ENCODE results near the gene F13A1. TPM values are rescaled to one million over a fixed set of nuclear protein-coding genes. Genes with fewer than 3 reads are reported as not detected.

F13A1 gene
- total and polyA plus RNA-seq, 2 donors, result 22.5 to 24.3 TPM

GRCh38 chr6:6239598-6240581, 80.6 kb downstream of the F13A1 start:
- Histone ChIP-seq H3K27ac (ENCODE audit: low read depth in 1 of 2, low read length in 1 of 2) (no peak overlapping the region), H3K9me3 (ENCODE audit: control insufficient read depth in 2 of 2, insufficient read depth in 1 of 2, low read length in 1 of 2) (no peaks in the 10 kb centered on the region), H3K4me1 (ENCODE audit: control insufficient read depth in 2 of 2, insufficient read depth in 2 of 2, low read length in 2 of 2) (no peaks in the 10 kb centered on the region), H3K36me3 (ENCODE audit: control insufficient read depth in 2 of 2, insufficient read depth in 2 of 2, low read length in 1 of 2) (no peaks in the 10 kb centered on the region), H3K27me3 (ENCODE audit: control insufficient read depth in 2 of 2, insufficient read depth in 1 of 2, low read length in 1 of 2) (no peaks in the 10 kb centered on the region), H3K4me3 (ENCODE audit: low read length in 2 of 2) (no peak overlapping the region)
- 69% methylated on average over 5 of the region's 5 CpGs for WGBS
- no peak for DNase-seq (ENCODE audit: low read depth in 6 of 9, low spot score in 9 of 9)

GRCh38 chr6:6236730-6237469, 83.6 kb downstream of the F13A1 start:
- no peaks in the 10 kb centered on the region for H3K36me3 ChIP-seq (ENCODE audit: control insufficient read depth in 2 of 2, insufficient read depth in 2 of 2, low read length in 1 of 2)
- H3K9me3 ChIP-seq (ENCODE audit: control insufficient read depth in 2 of 2, insufficient read depth in 1 of 2, low read length in 1 of 2), result no peaks in the 10 kb centered on the region
- no peak for DNase-seq (ENCODE audit: low read depth in 6 of 9, low spot score in 9 of 9)
- H3K4me1 ChIP-seq (ENCODE audit: control insufficient read depth in 2 of 2, insufficient read depth in 2 of 2, low read length in 2 of 2), result no peaks in the 10 kb centered on the region
- H3K27ac ChIP-seq (ENCODE audit: low read depth in 1 of 2, low read length in 1 of 2), result no peak overlapping the region
- no peaks in the 10 kb centered on the region for H3K27me3 ChIP-seq (ENCODE audit: control insufficient read depth in 2 of 2, insufficient read depth in 1 of 2, low read length in 1 of 2)
- WGBS, result 56% methylated on average over 6 of the region's 6 CpGs
- no peak overlapping the region for H3K4me3 ChIP-seq (ENCODE audit: low read length in 2 of 2)

DNA sequence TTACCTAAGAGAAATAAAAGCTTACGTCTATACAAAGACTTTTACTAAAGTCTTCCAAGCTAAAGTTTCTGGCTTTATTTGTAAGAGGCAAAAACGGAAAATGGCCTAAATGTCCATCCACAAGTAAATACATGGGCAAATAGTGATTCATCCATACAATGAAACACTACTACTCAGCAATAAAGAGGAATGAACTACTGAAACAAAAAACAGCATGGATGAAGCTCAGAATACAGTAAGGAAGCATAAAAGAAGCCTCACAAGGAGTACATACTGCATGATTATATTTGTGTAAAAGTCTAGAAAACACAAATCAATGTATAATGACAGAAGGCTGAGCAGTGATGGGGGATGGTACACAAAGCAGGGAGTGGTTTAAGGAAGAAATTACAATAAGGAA, 84.7 kb downstream of the F13A1 start:
- H3K27ac ChIP-seq (ENCODE audit: low read depth in 1 of 2, low read length in 1 of 2), result no peak overlapping the region
- WGBS, result 94% methylated on average over 2 of the region's 2 CpGs
- H3K27me3 ChIP-seq (ENCODE audit: control insufficient read depth in 2 of 2, insufficient read depth in 1 of 2, low read length in 1 of 2), result no peaks in the 10 kb centered on the region
- no peak for DNase-seq (ENCODE audit: low read depth in 6 of 9, low spot score in 9 of 9)
- no peak overlapping the region for H3K4me3 ChIP-seq (ENCODE audit: low read length in 2 of 2)
- H3K36me3 ChIP-seq (ENCODE audit: control insufficient read depth in 2 of 2, insufficient read depth in 2 of 2, low read length in 1 of 2), result no peaks in the 10 kb centered on the region
- no peaks in the 10 kb centered on the region for H3K9me3 ChIP-seq (ENCODE audit: control insufficient read depth in 2 of 2, insufficient read depth in 1 of 2, low read length in 1 of 2)
- no peaks in the 10 kb centered on the region for H3K4me1 ChIP-seq (ENCODE audit: control insufficient read depth in 2 of 2, insufficient read depth in 2 of 2, low read length in 2 of 2)

DNA sequence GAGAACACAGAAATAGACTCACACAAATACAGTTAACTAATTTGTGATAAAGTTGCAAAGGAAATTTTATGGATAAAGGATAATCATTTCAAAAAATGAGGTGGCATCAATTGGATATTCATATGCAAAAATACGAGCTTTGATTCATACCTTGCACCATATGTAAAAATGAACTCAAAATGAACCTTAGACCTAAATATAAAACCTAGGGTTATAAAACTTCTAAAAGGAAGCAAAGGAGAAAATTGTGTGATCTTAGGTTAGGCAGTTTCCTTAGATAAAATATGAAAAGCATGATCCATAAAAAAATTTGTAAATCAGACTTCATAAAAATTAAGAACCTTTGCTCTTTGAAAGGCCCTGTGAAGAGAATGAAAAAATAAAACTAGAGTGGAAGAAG, 85.5 kb downstream of the F13A1 start:
- H3K4me3 ChIP-seq (ENCODE audit: low read length in 2 of 2), result no peak overlapping the region
- 95% methylated on average over 1 of the region's 1 CpG for WGBS
- no peaks in the 10 kb centered on the region for H3K4me1 ChIP-seq (ENCODE audit: control insufficient read depth in 2 of 2, insufficient read depth in 2 of 2, low read length in 2 of 2)
- H3K27ac ChIP-seq (ENCODE audit: low read depth in 1 of 2, low read length in 1 of 2), result no peak overlapping the region
- H3K9me3 ChIP-seq (ENCODE audit: control insufficient read depth in 2 of 2, insufficient read depth in 1 of 2, low read length in 1 of 2), result no peaks in the 10 kb centered on the region
- no peak for DNase-seq (ENCODE audit: low read depth in 6 of 9, low spot score in 9 of 9)
- no peaks in the 10 kb centered on the region for H3K27me3 ChIP-seq (ENCODE audit: control insufficient read depth in 2 of 2, insufficient read depth in 1 of 2, low read length in 1 of 2)
- H3K36me3 ChIP-seq (ENCODE audit: control insufficient read depth in 2 of 2, insufficient read depth in 2 of 2, low read length in 1 of 2), result no peaks in the 10 kb centered on the region

DNA sequence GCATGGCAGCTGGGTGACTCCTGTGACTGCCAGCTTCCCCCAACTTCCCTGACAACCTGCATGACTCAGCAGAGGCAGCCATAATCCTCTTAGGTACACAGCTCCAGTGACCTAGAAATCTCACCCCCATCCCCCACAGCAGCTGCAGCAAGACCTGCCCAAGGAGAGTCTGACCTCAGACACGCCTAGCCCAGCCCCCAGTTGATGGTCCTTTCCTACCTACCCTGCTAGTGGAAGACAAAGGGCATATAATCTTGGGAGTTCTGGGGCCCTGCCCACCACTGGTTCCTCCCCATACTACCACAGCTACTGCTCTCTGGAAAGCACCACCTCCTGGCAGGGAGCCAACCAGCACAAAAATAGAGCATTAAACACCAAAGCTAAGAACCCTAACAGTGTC, 90.2 kb downstream of the F13A1 start:
- Histone ChIP-seq H3K9me3 (ENCODE audit: control insufficient read depth in 2 of 2, insufficient read depth in 1 of 2, low read length in 1 of 2) (no peaks in the 10 kb centered on the region), H3K27me3 (ENCODE audit: control insufficient read depth in 2 of 2, insufficient read depth in 1 of 2, low read length in 1 of 2) (no peaks in the 10 kb centered on the region), H3K4me1 (ENCODE audit: control insufficient read depth in 2 of 2, insufficient read depth in 2 of 2, low read length in 2 of 2) (no peaks in the 10 kb centered on the region), H3K27ac (ENCODE audit: low read depth in 1 of 2, low read length in 1 of 2) (no peak overlapping the region), H3K4me3 (ENCODE audit: low read length in 2 of 2) (no peak overlapping the region), H3K36me3 (ENCODE audit: control insufficient read depth in 2 of 2, insufficient read depth in 2 of 2, low read length in 1 of 2) (no peaks in the 10 kb centered on the region)
- peak in 1 of 9 donors; percentile 15 for DNase-seq (ENCODE audit: low read depth in 6 of 9, low spot score in 9 of 9)
- 72% methylated on average over 1 of the region's 1 CpG for WGBS

- H3K9me3 ChIP-seq (ENCODE audit: control insufficient read depth in 2 of 2, insufficient read depth in 1 of 2, low read length in 1 of 2), result no peaks in the 10 kb centered on the region
- H3K27me3 ChIP-seq (ENCODE audit: control insufficient read depth in 2 of 2, insufficient read depth in 1 of 2, low read length in 1 of 2), result no peaks in the 10 kb centered on the region
- WGBS, result 94% methylated on average over 1 of the region's 1 CpG
- no peak for DNase-seq (ENCODE audit: low read depth in 6 of 9, low spot score in 9 of 9)
- no peak overlapping the region for H3K27ac ChIP-seq (ENCODE audit: low read depth in 1 of 2, low read length in 1 of 2)
- no peaks in the 10 kb centered on the region for H3K4me1 ChIP-seq (ENCODE audit: control insufficient read depth in 2 of 2, insufficient read depth in 2 of 2, low read length in 2 of 2)
- no peaks in the 10 kb centered on the region for H3K36me3 ChIP-seq (ENCODE audit: control insufficient read depth in 2 of 2, insufficient read depth in 2 of 2, low read length in 1 of 2)
- no peak overlapping the region for H3K4me3 ChIP-seq (ENCODE audit: low read length in 2 of 2)
These were observed 92.6 kb downstream of the F13A1 start for GRCh38 chr6:6227896-6228295.

- Histone ChIP-seq H3K9me3 (ENCODE audit: control insufficient read depth in 2 of 2, insufficient read depth in 1 of 2, low read length in 1 of 2) (no peaks in the 10 kb centered on the region), H3K36me3 (ENCODE audit: control insufficient read depth in 2 of 2, insufficient read depth in 2 of 2, low read length in 1 of 2) (no peaks in the 10 kb centered on the region), H3K4me1 (ENCODE audit: control insufficient read depth in 2 of 2, insufficient read depth in 2 of 2, low read length in 2 of 2) (no peaks in the 10 kb centered on the region), H3K4me3 (ENCODE audit: low read length in 2 of 2) (no peak overlapping the region), H3K27ac (ENCODE audit: low read depth in 1 of 2, low read length in 1 of 2) (no peak overlapping the region), H3K27me3 (ENCODE audit: control insufficient read depth in 2 of 2, insufficient read depth in 1 of 2, low read length in 1 of 2) (no peaks in the 10 kb centered on the region)
- 42% methylated on average over 2 of the region's 2 CpGs for WGBS
- DNase-seq (ENCODE audit: low read depth in 6 of 9, low spot score in 9 of 9), result no peak
These were observed 94.5 kb downstream of the F13A1 start for GRCh38 chr6:6225885-6226529.

- no peaks in the 10 kb centered on the region for H3K27me3 ChIP-seq (ENCODE audit: control insufficient read depth in 2 of 2, insufficient read depth in 1 of 2, low read length in 1 of 2)
- 95% methylated on average over 6 of the region's 6 CpGs for WGBS
- no peaks in the 10 kb centered on the region for H3K36me3 ChIP-seq (ENCODE audit: control insufficient read depth in 2 of 2, insufficient read depth in 2 of 2, low read length in 1 of 2)
- H3K27ac ChIP-seq (ENCODE audit: low read depth in 1 of 2, low read length in 1 of 2), result no peak overlapping the region
- no peaks in the 10 kb centered on the region for H3K9me3 ChIP-seq (ENCODE audit: control insufficient read depth in 2 of 2, insufficient read depth in 1 of 2, low read length in 1 of 2)
- H3K4me1 ChIP-seq (ENCODE audit: control insufficient read depth in 2 of 2, insufficient read depth in 2 of 2, low read length in 2 of 2), result no peaks in the 10 kb centered on the region
- DNase-seq (ENCODE audit: low read depth in 6 of 9, low spot score in 9 of 9), result no peak
- H3K4me3 ChIP-seq (ENCODE audit: low read length in 2 of 2), result no peak overlapping the region
These were observed 95.5 kb downstream of the F13A1 start for GRCh38 chr6:6224933-6225486.
